ENCODE data around the gene TSPAN11.
"Not testable (repeated sequence)": the region's sequence is repeated elsewhere in the genome, so short reads cannot be mapped to it uniquely, and the experiment has no call there.

Gene TSPAN11, protein sequence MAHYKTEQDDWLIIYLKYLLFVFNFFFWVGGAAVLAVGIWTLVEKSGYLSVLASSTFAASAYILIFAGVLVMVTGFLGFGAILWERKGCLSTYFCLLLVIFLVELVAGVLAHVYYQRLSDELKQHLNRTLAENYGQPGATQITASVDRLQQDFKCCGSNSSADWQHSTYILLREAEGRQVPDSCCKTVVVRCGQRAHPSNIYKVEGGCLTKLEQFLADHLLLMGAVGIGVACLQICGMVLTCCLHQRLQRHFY

GRCh38 chr12:30926243-30927221 is at the start of gene TSPAN11:
TSS of gene TSPAN11 (plus strand) at chr12:30926748. CDS start at chr12:30953992, 27,244 bp downstream.
- DNase-seq (ENCODE audit: low read depth), result no peak

DNA sequence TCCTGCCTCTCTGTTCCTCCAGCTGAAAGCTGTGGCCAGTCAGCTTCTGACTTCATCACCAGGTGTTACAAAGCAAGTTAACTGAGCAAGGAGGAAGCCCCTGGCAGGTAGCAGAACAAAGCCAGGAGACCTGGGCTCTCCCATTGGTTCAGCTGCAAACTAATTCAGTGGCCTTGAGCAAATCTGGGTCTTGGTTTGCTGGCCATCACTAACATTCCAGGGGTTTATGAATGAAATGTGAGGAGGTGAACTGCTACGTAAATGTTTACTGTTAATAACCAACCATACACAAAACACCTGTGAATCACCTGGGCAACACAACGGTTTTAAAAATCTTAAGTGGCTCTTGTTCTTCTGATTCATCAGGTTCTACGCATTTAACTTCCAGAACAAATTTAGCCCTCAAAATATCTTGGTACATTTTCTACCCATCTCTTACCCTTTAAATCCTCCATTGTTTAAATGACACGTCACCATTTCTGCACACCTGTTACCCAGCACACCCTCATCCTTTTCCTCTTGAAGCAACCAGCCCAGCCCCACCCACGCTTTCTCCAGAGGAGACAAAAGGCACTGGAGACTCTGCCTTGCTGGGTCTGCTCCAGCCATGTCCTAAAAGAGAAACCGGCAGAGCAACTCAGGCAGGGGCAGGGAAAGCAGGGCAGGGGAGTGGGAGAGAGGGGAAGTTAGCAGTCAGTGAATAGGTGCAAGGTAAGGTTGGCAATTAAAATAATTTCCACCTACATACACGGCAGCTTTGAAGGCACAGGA is 49.3 kb upstream of the TSPAN11 start:
- no peak for DNase-seq (ENCODE audit: low read depth)

DNA sequence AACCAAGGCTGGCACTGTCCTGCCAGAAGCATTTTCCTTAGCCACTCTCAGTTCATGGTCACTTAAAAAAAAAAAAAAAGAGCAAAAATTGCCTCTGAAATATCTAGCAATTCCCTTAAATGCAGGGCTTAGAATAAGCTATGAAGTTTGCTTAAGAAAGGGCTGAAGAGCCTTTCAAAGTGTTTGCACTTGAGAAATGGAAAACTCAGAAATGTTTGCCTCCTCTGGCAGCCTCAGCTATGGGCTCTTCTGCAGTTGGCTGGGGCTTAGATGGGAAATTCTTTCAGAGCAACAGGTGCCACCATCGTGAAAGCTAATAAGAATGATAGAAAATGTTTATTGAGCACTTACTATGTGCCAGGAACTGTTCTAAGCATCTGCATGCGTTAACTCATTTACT is 48.5 kb upstream of the TSPAN11 start:
- DNase-seq (ENCODE audit: low read depth), result no peak

DNA sequence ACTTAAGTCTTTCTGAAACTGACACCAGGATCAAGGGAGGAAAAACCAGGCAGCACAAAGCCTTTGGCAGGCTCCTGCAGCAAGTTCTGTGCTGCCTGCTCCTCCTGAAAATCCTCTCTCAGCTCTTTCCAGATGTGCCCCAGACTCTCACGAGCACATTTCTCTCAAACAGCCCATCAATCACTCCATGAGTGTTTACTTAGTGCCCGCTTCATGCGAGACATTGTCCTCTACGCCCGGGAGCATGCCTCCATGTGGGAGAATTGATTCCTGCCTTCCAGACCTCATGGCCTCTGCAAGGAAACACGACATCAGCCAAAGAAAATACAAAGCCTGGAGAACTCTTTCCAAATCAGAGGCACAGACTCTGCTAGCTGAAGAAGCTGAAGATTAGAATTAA is 46.5 kb upstream of the TSPAN11 start:
- no peak for DNase-seq (ENCODE audit: low read depth)

DNA sequence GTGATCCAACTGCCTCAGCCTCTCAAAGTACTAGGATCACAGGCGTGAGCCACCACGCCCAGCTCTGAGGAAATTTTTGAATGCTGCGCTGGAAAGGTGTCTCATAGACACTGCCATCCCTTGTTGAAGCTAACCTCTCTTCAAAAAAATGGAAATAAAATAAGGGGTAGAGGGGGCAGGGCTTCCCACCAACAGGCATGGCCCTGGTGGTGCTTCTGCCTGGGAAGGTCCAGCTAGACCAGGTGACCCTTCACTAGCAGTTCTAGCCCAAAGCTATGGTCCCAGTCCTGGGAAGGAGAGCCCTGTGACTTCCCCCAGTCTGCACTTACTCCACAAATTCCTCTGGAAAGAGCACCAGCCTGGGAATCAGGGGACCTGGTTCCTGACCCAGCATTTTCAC is 45.7 kb upstream of the TSPAN11 start:
- DNase-seq (ENCODE audit: low read depth), result no peak

DNA sequence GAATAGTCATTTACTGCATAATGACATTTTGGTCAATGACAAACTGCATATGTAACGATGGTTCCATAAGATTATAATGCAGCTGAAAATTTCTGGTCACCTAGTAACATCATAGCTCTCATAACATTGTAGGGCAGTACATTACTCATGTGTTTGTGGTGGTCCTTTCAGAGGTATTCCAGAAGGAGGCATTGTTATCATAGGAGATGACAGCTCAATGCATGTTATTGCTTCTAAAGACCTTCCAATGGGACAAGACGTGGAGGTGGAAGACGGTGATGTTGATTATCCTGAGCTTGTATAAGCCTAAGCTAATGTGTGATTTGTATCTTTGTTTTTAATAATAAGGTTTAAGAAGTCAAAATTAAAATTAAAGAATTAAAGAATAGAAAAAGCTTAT is 43.8 kb upstream of the TSPAN11 start:
- peak; percentile 9 for DNase-seq (ENCODE audit: low read depth)

DNA sequence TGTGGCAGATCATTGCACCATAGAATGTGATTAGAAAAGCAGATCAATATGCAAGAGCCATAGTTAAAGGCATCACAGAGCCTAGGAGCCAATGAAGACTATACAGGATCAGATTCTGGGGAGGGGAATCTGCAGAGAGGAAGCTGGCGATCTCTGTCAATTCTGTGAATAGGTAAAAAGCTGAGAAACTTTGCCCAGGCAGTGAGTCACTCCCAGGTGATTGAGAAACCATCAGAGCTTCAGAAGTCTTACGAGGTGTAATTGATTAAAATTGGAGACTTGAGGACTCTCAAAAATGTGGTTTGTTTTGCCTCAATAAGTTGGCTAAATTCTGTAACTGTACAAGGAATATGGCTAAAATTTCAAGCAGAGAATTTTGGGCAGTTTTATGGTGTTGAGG is 41.7 kb upstream of the TSPAN11 start:
- DNase-seq (ENCODE audit: low read depth), result no peak

- no peak for DNase-seq (ENCODE audit: low read depth)
Measured at GRCh38 chr12:30885321-30885720, 41.2 kb upstream of the TSPAN11 start.

DNA sequence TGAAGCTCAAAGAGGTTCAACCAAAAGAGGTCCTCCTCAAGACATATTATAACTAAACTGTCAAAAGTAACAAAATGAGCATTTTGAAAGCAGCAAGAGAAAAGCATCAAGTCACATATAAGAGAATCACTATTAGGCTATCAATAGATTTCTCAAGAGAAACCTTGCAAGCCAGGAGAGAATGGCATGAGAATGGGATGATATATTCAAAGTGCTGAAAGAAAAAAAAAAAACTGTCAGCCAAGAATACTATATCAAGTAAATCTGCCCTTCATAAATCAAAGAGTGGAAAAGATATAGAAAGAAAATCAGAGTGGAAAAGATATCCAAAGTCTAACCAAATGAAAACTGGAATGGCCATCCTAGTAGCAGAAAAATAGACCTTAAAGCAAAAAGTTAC is 39.3 kb upstream of the TSPAN11 start:
- DNase-seq (ENCODE audit: low read depth), result no peak

GRCh38 chr12:30888241-30888640 is 38.3 kb upstream of the TSPAN11 start:
- no peak for DNase-seq (ENCODE audit: low read depth)

GRCh38 chr12:30894531-30894930 is 32.0 kb upstream of the TSPAN11 start:
- DNase-seq (ENCODE audit: low read depth), result not testable (repeated sequence)

- DNase-seq (ENCODE audit: low read depth), result no peak
Measured at GRCh38 chr12:30896461-30896860, 30.1 kb upstream of the TSPAN11 start.

GRCh38 chr12:30898846-30899245 is 27.7 kb upstream of the TSPAN11 start:
- no peak for DNase-seq (ENCODE audit: low read depth)

- DNase-seq (ENCODE audit: low read depth), result no peak
Measured at GRCh38 chr12:30900351-30900750, 26.2 kb upstream of the TSPAN11 start.

DNA sequence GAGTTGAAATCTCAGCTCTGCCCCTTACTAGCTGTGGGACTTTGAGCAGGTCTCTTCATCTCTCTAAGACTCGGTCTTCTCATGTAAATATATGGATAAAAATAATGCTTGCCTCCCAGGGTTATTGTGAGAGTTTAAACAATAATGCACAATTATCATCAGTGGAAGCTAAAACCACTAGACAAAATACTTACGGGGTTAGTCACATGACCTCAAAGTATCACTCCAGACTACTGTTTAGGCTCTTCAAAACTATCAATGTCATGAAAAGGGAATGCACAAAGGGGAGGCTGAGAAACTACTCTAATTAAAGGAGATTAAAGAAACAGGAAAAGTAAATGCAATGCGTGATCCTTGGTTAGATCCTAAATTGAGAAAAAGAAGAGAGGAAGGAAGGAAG is 24.5 kb upstream of the TSPAN11 start:
- DNase-seq (ENCODE audit: low read depth), result no peak

DNA sequence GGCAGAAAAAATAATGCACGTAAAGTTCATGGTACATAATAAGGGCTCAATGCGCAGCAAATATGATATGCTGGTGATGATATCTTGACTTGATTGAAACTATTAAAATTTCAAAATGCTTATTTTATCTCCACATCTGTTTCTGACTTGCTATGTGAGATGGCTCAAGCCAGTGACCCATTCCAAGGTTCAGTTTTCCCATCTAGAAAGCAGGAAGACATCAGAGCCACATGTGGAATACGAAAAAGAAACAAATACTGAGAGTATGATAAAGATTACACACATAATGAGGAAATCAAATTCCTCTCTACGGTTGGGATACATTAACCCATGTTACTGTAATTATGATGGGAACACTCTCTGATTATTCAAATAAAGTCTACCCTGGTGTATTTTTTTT is 24.0 kb upstream of the TSPAN11 start:
- no peak for DNase-seq (ENCODE audit: low read depth)

- no peak for DNase-seq (ENCODE audit: low read depth)
Measured at GRCh38 chr12:30905463-30906009, 21.0 kb upstream of the TSPAN11 start.

GRCh38 chr12:30908076-30908721 is 18.3 kb upstream of the TSPAN11 start:
- DNase-seq (ENCODE audit: low read depth), result no peak

GRCh38 chr12:30908722-30909348 is 17.7 kb upstream of the TSPAN11 start:
- peak; percentile 94 for DNase-seq (ENCODE audit: low read depth)

DNA sequence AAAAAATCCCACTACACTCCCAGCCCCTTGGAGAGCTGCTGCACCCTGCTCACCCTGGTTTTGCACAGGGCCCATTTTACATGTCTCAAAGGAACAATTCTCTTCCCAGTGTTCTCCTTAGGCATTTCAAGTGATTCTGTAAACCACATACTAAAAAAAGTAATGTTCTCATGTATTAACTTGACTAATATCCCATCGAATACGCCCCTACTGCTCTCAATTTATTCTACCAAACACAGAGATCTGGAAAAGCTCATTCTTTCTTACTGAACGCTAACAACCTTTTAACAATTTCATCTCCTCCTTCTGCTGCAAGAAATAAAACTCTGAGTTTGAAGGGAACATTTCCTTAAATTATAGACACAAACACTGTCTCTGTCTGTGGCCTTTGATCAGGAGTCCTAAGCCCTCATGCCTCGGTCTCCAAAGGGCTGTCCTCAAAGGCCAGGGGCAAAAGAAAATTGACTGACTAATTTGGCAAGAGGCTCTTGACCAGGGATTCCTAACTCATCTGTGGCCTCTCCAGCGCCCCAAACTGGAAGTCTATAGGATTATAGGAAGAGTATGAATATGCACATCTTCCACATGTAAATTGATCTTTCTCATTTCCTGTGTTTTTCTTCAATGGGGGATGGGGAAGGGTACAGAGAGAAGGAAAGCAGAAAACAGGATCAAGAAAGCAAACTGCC is 17.1 kb upstream of the TSPAN11 start:
- DNase-seq (ENCODE audit: low read depth), result no peak

DNA sequence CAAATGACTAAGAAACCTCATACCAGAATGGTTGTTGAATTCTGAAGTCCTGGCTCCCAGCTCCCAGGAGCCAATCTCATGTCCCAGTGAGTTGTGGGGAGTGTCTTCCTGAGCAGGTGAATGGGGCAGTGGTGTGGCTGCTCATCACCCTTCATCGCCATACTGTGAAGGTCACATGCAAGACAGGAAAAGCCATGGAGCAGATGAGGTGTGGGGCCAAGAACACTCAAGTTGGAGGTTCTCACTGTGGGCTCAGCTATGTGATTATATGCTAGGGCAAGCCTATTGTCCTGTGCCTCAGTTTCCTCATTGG is 16.6 kb upstream of the TSPAN11 start:
- no peak for DNase-seq (ENCODE audit: low read depth)
